ENCODE data around the gene RAB11FIP4. TPM values are rescaled to one million over a fixed set of nuclear protein-coding genes. Genes with fewer than 3 reads are reported as not detected.

The RAB11FIP4 gene
- total RNA-seq, 2 donors from 2014 or later = 0.83 to 1.0 TPM

DNA sequence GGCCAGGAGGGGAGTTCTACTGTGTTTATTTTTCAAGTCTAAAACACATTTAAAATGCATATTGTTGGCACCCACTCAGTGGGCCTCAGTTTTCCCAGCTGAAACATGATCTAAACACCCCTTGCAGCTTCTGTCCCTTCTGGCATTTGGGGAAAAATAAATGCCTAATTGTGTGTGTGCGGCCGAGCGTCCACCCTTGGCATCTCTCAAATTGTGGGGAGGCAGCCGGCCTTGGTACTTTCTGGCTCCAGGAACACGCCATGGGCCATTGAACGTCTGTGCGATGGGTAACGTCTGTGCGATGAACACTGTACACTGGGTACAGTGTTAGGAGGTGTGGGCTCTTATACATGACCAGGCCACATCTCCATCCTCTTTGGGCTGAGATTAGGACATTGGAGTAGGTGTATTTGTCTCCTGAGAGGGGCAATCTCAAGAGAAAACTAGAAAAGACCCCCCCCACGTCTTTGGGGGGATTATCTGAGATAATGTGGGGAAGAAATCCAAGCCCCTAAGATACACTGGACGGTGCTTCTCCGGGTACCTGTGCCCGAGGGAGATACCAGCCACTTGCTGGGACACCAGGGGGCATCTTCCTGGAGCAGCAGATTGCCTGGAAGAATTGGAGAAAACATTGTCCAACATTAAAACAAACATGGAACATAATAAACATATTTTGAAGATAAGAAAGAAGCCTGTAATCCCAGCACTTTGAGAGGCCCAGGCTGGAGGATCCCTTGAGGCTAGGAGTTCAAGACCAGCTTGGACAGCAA, 54.9 kb downstream of the RAB11FIP4 start:
- no peak for DNase-seq (ENCODE audit: low spot score)
- intact Hi-C loops (cut with DNase I) = loop anchor here in 1 of 2 donors (10.0 kb wide), 1 partner anchor 62 kb away; no protein-coding TSS in a partner anchor

GRCh38 chr17:31448467-31449077, 57.1 kb downstream of the RAB11FIP4 start:
- no peak for DNase-seq (ENCODE audit: low spot score)
- intact Hi-C loops (cut with DNase I) = loop anchor here in 1 of 2 donors (10.0 kb wide), 1 partner anchor 64 kb away; no protein-coding TSS in a partner anchor

DNA sequence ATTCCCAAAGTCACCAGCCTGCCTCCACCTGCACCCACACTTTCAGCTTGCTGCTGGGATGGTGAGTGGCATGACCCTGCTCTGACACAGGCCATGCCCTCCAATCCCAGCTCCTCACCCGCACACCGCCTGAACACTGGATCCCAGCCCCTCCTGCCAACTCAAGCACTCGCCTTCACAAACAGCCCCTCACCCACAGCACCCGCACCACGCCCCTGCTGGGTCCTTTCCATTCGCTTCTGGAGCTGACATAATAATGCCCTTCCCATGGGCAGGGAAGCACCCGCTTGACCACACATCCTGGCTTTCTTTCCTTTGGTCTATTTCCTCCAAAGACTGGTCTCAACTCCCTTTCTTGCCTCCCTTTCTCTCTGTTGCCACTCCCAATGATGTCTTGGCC, 57.6 kb downstream of the RAB11FIP4 start:
- intact Hi-C loops (cut with DNase I) = loop anchor here in 1 of 2 donors (10.0 kb wide), 1 partner anchor 64 kb away; no protein-coding TSS in a partner anchor
- no peak for DNase-seq (ENCODE audit: low spot score)

DNA sequence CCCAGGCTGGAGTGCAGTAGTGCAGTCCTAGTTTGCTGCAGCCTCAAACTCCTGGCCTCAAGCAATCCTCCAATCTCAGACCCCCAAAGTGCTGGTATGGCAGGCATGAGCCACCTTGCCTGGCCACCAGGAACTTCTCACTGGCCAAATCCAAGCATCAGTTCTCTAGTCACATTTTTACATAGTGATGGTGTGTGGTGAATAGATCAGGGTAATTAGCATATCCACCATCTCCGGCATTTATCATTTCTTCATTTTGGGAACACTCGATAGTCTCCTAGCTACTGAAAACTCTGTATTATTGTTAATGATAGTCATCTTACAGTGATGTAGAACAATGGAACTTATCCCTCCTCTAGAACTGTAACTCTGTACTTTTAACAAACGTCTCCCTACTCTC, 58.3 kb downstream of the RAB11FIP4 start:
- DNase-seq (ENCODE audit: low spot score) = no peak
- intact Hi-C loops (cut with DNase I) = loop anchor here in 1 of 2 donors (10.0 kb wide), 1 partner anchor 65 kb away; no protein-coding TSS in a partner anchor

- intact Hi-C loops (cut with DNase I) = no loop called here
- no peak for DNase-seq (ENCODE audit: low spot score)
Measured at GRCh38 chr17:31452101-31452500, 60.6 kb downstream of the RAB11FIP4 start.

DNA sequence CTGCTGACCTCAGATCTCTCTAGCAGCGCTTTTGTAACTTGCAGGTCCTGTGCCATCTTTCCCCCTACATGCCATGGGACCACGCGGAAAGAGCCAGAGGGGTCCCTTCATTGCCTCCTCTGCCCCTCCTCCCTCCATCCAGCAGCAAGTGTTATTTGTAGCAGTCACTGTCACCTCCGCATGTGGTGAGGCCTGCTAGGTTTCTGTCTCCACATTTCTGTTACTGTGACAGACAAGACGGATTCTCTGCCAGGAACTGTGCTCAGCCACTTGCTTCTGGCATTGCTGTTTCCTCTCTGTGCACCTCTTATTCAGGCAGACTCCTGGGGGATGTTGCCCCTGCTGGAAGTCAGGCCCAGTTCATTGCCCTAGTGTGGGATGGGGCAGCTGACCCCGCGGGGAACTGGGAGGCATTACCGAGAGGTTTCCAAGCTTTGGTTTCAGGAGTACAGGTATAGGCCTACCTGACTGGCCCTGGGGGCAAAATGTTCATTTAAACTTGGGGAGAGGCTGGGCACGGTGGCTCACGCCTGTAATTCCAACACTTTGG, 61.2 kb downstream of the RAB11FIP4 start:
- no peak for DNase-seq (ENCODE audit: low spot score)
- intact Hi-C loops (cut with DNase I) = no loop called here

GRCh38 chr17:31453896-31454295, 62.4 kb downstream of the RAB11FIP4 start:
- DNase-seq (ENCODE audit: low spot score) = no peak
- intact Hi-C loops (cut with DNase I) = no loop called here

DNA sequence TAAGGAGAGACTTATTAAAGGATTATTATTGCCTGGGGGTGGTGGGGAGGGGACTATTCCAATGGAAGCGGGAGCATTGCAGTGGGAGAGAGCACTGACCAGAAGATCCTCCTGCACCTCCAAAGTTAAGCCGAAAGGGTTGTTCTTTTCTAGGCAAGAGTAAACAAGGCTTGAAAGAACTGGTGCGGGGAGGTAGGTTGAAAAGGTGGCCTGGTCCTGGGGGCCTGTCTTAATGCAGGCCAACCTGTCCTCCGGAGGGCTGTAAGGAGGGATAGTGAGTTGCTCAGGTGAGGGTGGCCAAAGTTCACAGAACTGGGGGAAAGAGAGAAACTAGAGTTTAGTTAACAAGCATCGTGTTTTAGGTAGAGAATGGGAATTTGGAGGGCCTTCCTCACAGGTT, 65.3 kb downstream of the RAB11FIP4 start:
- DNase-seq (ENCODE audit: low spot score) = no peak
- intact Hi-C loops (cut with DNase I) = no loop called here

- intact Hi-C loops (cut with DNase I) = no loop called here
- no peak for DNase-seq (ENCODE audit: low spot score)
Measured at GRCh38 chr17:31457391-31458234, 66.1 kb downstream of the RAB11FIP4 start.

DNA sequence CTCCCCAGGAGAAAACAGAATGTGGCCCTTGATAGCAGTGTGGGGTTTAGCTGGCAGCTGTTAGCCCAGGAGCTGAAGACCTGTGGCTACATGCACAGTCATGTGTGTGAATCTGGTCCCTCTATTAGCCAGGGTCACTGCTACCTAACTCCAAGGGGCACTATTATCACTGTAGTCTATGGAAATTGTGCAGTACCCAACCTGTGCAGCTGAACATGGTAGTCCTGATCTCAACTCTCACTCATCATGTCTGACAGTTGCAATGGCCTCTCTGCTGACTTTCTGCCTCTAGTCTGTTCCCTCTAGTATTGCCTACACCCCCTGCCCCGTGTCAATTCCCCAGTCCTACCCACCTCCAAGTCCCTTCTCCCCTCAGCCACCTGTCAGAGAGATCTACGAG, 67.4 kb downstream of the RAB11FIP4 start:
- no peak for DNase-seq (ENCODE audit: low spot score)
- intact Hi-C loops (cut with DNase I) = no loop called here

GRCh38 chr17:31459716-31460115, 68.2 kb downstream of the RAB11FIP4 start:
- no peak for DNase-seq (ENCODE audit: low spot score)
- intact Hi-C loops (cut with DNase I) = loop anchor here in 1 of 2 donors (5.0 kb wide), 1 partner anchor 1542 kb away; no protein-coding TSS in a partner anchor

DNA sequence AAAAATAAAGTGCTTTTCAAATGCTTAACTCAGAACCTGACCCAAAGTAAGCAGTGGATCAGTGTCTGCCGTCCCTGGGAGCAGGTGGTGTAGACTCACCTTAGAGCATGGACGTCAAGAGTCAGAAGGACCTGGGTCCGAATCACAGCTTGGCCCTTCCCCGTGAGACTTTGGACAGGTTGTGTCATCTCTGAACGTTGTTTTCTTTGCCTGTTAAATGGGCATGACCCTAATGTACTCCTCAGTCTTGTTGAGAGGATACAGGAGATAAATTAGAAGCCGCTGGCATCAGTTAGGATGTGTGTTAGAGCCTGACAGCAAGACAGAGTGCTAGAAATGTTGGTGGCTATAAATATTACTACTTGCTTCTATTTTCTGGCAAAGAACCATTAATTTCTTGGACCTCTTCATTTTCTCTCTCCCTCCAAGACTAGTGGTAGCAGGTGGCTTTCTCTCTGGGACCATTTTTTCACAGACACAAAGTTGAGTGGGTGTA, 68.8 kb downstream of the RAB11FIP4 start:
- no peak for DNase-seq (ENCODE audit: low spot score)
- intact Hi-C loops (cut with DNase I) = loop anchor here in 1 of 2 donors (5.0 kb wide), 1 partner anchor 1543 kb away; no protein-coding TSS in a partner anchor

- no peak for DNase-seq (ENCODE audit: low spot score)
- intact Hi-C loops (cut with DNase I) = loop anchor here in 1 of 2 donors (5.0 kb wide), 1 partner anchor 1544 kb away; no protein-coding TSS in a partner anchor
Measured at GRCh38 chr17:31461227-31461810, 69.8 kb downstream of the RAB11FIP4 start.

GRCh38 chr17:31462261-31462660, 70.8 kb downstream of the RAB11FIP4 start:
- intact Hi-C loops (cut with DNase I) = loop anchor here in 1 of 2 donors (5.0 kb wide), 1 partner anchor 1545 kb away; no protein-coding TSS in a partner anchor
- DNase-seq (ENCODE audit: low spot score) = no peak

GRCh38 chr17:31466096-31466760, 74.8 kb downstream of the RAB11FIP4 start:
- no peak for DNase-seq (ENCODE audit: low spot score)
- intact Hi-C loops (cut with DNase I) = no loop called here

DNA sequence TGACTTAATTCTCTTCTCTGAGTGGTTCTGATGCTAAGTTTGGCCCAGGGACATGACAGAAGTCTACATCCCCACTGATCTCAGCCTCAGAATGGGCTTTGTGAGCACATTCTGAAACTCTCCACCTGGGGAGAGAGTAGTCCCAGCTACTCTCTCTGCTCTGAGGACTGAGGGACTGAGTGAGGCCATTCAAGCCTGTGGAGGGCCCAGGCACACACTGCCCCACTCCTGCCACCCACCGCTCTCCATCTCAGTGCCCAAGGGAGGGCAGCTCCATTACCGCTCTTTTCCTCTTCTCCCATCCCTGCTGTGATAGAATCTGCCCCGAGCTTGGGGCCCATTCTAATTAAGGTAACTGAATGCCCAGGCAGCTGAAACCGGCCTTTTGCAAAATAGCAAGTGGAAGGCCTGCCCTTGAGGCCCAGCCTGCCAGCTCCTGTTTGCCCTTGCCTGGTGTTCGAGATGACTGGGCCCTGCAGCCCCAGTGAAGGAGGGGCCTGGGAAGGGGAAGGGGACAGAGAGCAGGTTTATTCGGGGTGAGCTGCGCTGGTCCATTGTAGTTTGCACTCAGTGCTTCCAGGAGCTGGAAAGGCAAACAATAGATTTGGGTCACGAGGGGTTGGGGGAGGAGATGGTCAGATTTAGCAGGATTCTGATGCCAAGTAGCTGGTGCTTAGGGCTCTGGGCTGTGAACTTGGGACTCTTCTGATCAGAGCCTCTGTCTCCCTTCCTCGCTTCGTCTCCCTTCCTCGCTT, 76.2 kb downstream of the RAB11FIP4 start:
- DNase-seq (ENCODE audit: low spot score) = no peak
- intact Hi-C loops (cut with DNase I) = no loop called here

DNA sequence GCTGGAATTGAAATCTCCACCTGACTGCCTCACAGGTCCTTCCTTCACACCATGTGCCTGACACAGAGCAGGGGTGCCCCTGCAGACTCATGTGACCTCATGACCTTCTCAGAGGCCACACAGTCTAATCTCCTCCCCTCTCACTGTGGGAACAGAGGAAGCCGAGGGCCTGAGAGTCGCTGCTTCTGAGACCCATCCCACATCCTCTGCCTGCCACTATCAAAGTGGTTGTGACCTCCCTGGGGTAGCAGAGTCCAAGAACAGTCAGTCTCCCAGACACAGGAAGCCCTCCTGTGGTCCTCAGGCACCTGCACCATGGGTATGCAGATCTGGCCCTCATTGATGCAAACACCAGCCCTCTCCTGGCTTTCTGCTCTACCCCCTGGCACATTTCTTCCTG, 78.5 kb downstream of the RAB11FIP4 start:
- no peak for DNase-seq (ENCODE audit: low spot score)
- intact Hi-C loops (cut with DNase I) = no loop called here
